GM23248 (cell line): Measurements from ENCODE around the gene MYH3. TPM values are rescaled to one million over a fixed set of nuclear protein-coding genes. Genes with fewer than 3 reads are reported as not detected.

Experiments
- DNase-seq: peaks from one replicate; pipeline ENCODE4 v3.0.0-alpha.2; 2015
- H2AFZ ChIP-seq: fragments of 200-600 bp; sonication (generic); 2 replicates; pipeline ENCODE4 v1.6.1; 2016; ENCODE audit warnings: antibody characterized with exemption
- H3F3A ChIP-seq: fragments of 200-600 bp; sonication (generic); 2 replicates; pipeline ENCODE4 v1.6.1; 2016; ENCODE audit warnings: mild to moderate bottlenecking, antibody characterized with exemption, mixed run types; ENCODE audit not compliant: insufficient read depth
- H3K27ac ChIP-seq: fragments of 200-600 bp; sonication (generic); 2 replicates; pipeline ENCODE4 v1.5.1; 2016; ENCODE audit warnings: mild to moderate bottlenecking
- H3K27me3 ChIP-seq: fragments of 200-600 bp; sonication (generic); replicated peaks from 2 replicates; pipeline ENCODE4 v1.6.1; 2016; ENCODE audit warnings: mild to moderate bottlenecking; ENCODE audit not compliant: insufficient read depth
- H3K36me3 ChIP-seq: fragments of 200-600 bp; sonication (generic); 2 replicates; pipeline ENCODE4 v1.6.1; 2016; ENCODE audit warnings: low read depth, mild to moderate bottlenecking
- H3K4me1 ChIP-seq: fragments of 200-600 bp; sonication (generic); 2 replicates; pipeline ENCODE4 v1.6.1; 2016; ENCODE audit warnings: mild to moderate bottlenecking; ENCODE audit not compliant: insufficient read depth
- H3K4me2 ChIP-seq: fragments of 200-600 bp; sonication (generic); one replicate; pipeline ENCODE4 v1.6.1; 2016; ENCODE audit warnings: mild to moderate bottlenecking; ENCODE audit not compliant: unreplicated experiment
- H3K4me3 ChIP-seq: fragments of 200-600 bp; sonication (generic); 2 replicates; pipeline ENCODE4 v1.5.1; 2016; ENCODE audit warnings: mild to moderate bottlenecking
- H3K79me2 ChIP-seq: fragments of 200-600 bp; sonication (generic); 2 replicates; pipeline ENCODE4 v1.6.1; 2016; ENCODE audit warnings: mild to moderate bottlenecking; ENCODE audit not compliant: insufficient read depth
- H3K9ac ChIP-seq: fragments of 200-600 bp; sonication (generic); 2 replicates; pipeline ENCODE4 v1.6.1; 2016; ENCODE audit warnings: mild to moderate bottlenecking
- H3K9me2 ChIP-seq: fragments of 200-600 bp; sonication (generic); 2 replicates; pipeline ENCODE4 v1.6.1; 2016; ENCODE audit warnings: mixed run types, mild to moderate bottlenecking, moderate library complexity; ENCODE audit not compliant: insufficient read depth
- H3K9me3 ChIP-seq: fragments of 200-600 bp; sonication (generic); one replicate; pipeline ENCODE4 v1.6.1; 2017; ENCODE audit warnings: low read depth
- H4K20me1 ChIP-seq: fragments of 200-600 bp; sonication (generic); 2 replicates; pipeline ENCODE4 v1.6.0; 2016; ENCODE audit not compliant: insufficient read depth
- EZH2 ChIP-seq: fragments of 200-600 bp; sonication (generic); IDR thresholded peaks from 2 replicates; pipeline ENCODE4 v1.6.1; 2018; ENCODE audit warnings: antibody characterized with exemption, mild to moderate bottlenecking; ENCODE audit not compliant: insufficient read depth, poor library complexity, severe bottlenecking
- EZH2phosphoT487 ChIP-seq: fragments of 200-600 bp; sonication (generic); IDR thresholded peaks from 2 replicates; pipeline ENCODE4 v1.6.1; 2018; ENCODE audit warnings: antibody characterized with exemption, moderate library complexity, mild to moderate bottlenecking, low read depth; ENCODE audit not compliant: insufficient read depth
- WGBS, 2 experiments: methylation state at CpG; one replicate each; pipeline ENCODE4 v1.1.6; 2015 to 2017; ENCODE audit warnings: low lambda C conversion rate in 2 of 2, low coverage in 1 of 2; ENCODE audit errors: missing lambda C conversion rate in 2 of 2; 5-methylcytosine and 5-hydroxymethylcytosine counted together
- in situ Hi-C: fragments of 300-500 bp; cut with MboI; formaldehyde crosslinking; loops from 2 replicates; pipeline ENCODE4 v1.15.0; 2020
- polyA plus RNA-seq: library from polyadenylated mRNA; unstranded; fragments of >200 nt; fragmentation: Nextera tagmentation; extraction: Ambion mirVana; gene quantifications from 2 replicates; pipeline ENCODE4 v1.2.1, GENCODE V29; 2016
- total RNA-seq: library from RNA; depleted of rRNA; stranded (reverse); fragments of >200 nt; shearing (Covaris generic); gene quantifications from 2 replicates; pipeline ENCODE4 v1.2.3, GENCODE V29; 2014

The MYH3 gene
- total and polyA plus RNA-seq, 2 experiments from 2014 or later: 0.26 to 3.1 TPM

GRCh38 chr17:10624969-10625368, 32.1 kb downstream of the MYH3 start:
- H3K27ac ChIP-seq: no peak overlapping the region
- no peak overlapping the region for H3K9ac ChIP-seq
- TF ChIP-seq EZH2 (no peak), EZH2phosphoT487 (no peak)
- no peaks in the 10 kb centered on the region for H3K36me3 ChIP-seq
- H3K9me3 ChIP-seq: no peaks in the 10 kb centered on the region
- WGBS, 2 experiments: 59 to 61% methylated on average over 11 of the region's 11 CpGs
- DNase-seq: no peak
- no peak overlapping the region for H3K4me2 ChIP-seq
- in situ Hi-C loops: loop anchor here (10.0 to 25.0 kb wide), 2 partner anchors 700 to 1337 kb away; no protein-coding TSS in a partner anchor
- no peak overlapping the region for H3K4me3 ChIP-seq
- H3F3A ChIP-seq: no peaks in the 10 kb centered on the region
- H3K27me3 ChIP-seq: no peaks in the 10 kb centered on the region
- no peaks in the 10 kb centered on the region for H3K4me1 ChIP-seq
- H3K79me2 ChIP-seq: no peaks in the 10 kb centered on the region
- no peak overlapping the region for H2AFZ ChIP-seq
- H4K20me1 ChIP-seq: no peaks in the 10 kb centered on the region
- H3K9me2 ChIP-seq: no peaks in the 10 kb centered on the region

GRCh38 chr17:10623737-10624338, 33.3 kb downstream of the MYH3 start:
- Histone ChIP-seq H3K27me3 (no peaks in the 10 kb centered on the region), H3K4me2 (no peak overlapping the region), H3F3A (no peaks in the 10 kb centered on the region), H3K79me2 (no peaks in the 10 kb centered on the region), H3K4me3 (no peak overlapping the region), H3K36me3 (no peaks in the 10 kb centered on the region), H4K20me1 (no peaks in the 10 kb centered on the region), H3K9me3 (no peaks in the 10 kb centered on the region), H3K9me2 (no peaks in the 10 kb centered on the region), H3K27ac (no peak overlapping the region), H2AFZ (no peak overlapping the region), H3K9ac (no peak overlapping the region), H3K4me1 (no peaks in the 10 kb centered on the region)
- in situ Hi-C loops: loop anchor here (10.0 kb wide), 1 partner anchor 699 kb away; no protein-coding TSS in a partner anchor
- DNase-seq: no peak
- no peak for TF ChIP-seq EZH2
- WGBS, 2 experiments: 70 to 85% methylated on average over 4 to 10 of the region's 10 CpGs

GRCh38 chr17:10622617-10623485, 34.3 kb downstream of the MYH3 start:
- H3K9ac ChIP-seq: no peak overlapping the region
- TF ChIP-seq EZH2 (no peak), EZH2phosphoT487 (no peak)
- in situ Hi-C loops: loop anchor here (10.0 kb wide), 1 partner anchor 698 kb away; no protein-coding TSS in a partner anchor
- H3K4me3 ChIP-seq: no peak overlapping the region
- no peak overlapping the region for H3K27ac ChIP-seq
- 73 to 74% methylated on average over 13 to 14 of the region's 14 CpGs for WGBS, 2 experiments
- H3K27me3 ChIP-seq: no peaks in the 10 kb centered on the region
- H3K4me2 ChIP-seq: no peak overlapping the region
- no peaks in the 10 kb centered on the region for H3K4me1 ChIP-seq
- no peaks in the 10 kb centered on the region for H3K9me3 ChIP-seq
- H3K36me3 ChIP-seq: no peaks in the 10 kb centered on the region
- H3K79me2 ChIP-seq: no peaks in the 10 kb centered on the region
- H3F3A ChIP-seq: no peaks in the 10 kb centered on the region
- no peak for DNase-seq
- no peaks in the 10 kb centered on the region for H3K9me2 ChIP-seq
- no peak overlapping the region for H2AFZ ChIP-seq
- H4K20me1 ChIP-seq: no peaks in the 10 kb centered on the region

GRCh38 chr17:10621397-10621796, 35.7 kb downstream of the MYH3 start:
- TF ChIP-seq EZH2 (no peak), EZH2phosphoT487 (no peak)
- in situ Hi-C loops: loop anchor here (10.0 kb wide), 1 partner anchor 697 kb away; no protein-coding TSS in a partner anchor
- no peak overlapping the region for H3K4me3 ChIP-seq

More at GRCh38 chr17:10621397-10621796, 35.7 kb downstream of the MYH3 start:
- Histone ChIP-seq H3K4me2 (no peak overlapping the region), H4K20me1 (no peaks in the 10 kb centered on the region), H3K27ac (no peak overlapping the region), H3K9me2 (no peaks in the 10 kb centered on the region), H3K9ac (no peak overlapping the region), H3K79me2 (no peaks in the 10 kb centered on the region), H2AFZ (no peak overlapping the region), H3K36me3 (no peaks in the 10 kb centered on the region), H3K27me3 (no peaks in the 10 kb centered on the region), H3K4me1 (no peaks in the 10 kb centered on the region), H3K9me3 (no peaks in the 10 kb centered on the region), H3F3A (no peaks in the 10 kb centered on the region)
- WGBS, 2 experiments: 85 to 88% methylated on average over 4 to 6 of the region's 6 CpGs
- no peak for DNase-seq
